Stimulated activated CD4-positive, alpha-beta T cell treated with anti-CD3 and anti-CD28 coated beads, Interleukin-4, amount 100 ng/mL, for 1 hour (primary cell): ENCODE data around the gene ANKRD44.
"Not testable (repeated sequence)": the region's sequence is repeated elsewhere in the genome, so short reads cannot be mapped to it uniquely, and the experiment has no call there.

ENCODE experiments used
- DNase-seq: peaks from one replicate; pipeline ENCODE4 v3.0.0-alpha.2; 2020

The ANKRD44 gene

DNA sequence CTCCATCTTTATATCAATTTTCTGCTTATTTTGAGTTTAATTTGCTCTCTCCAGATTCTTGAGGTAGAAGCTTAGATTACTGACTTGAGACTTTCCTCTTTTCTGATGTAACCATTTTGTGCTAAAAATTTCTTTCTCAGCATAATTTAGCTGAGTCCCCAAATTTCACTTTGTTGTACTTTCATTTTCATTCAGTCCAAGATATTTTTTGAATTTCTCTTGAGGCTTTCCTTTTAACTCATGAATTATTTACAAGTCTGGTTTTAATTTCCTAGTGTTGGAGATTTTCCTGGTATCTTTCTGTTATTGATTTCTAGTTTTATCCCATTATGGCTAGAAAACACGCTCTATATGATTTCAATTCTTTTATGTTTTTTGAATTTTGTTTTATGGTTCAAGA, 239.4 kb downstream of the ANKRD44 start:
- no peak for DNase-seq

DNA sequence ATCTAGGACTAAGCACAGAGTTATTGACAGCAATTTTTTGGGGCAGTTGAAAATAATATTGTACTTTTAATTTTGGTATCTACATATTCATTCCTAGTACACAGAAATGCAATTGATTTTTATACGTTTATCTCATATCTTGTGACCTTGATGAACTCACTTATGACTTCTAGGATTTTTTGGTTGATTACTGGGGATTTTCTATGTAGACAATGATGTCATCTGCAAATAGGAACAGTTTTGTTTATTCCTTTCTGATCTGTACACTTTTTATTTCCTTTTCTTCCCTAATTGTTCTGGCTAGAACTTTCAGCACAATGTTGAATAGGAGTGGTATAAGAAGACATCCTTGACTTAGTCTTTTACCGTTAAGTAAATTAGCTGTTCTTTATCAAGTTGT, 240.6 kb downstream of the ANKRD44 start:
- no peak for DNase-seq

DNA sequence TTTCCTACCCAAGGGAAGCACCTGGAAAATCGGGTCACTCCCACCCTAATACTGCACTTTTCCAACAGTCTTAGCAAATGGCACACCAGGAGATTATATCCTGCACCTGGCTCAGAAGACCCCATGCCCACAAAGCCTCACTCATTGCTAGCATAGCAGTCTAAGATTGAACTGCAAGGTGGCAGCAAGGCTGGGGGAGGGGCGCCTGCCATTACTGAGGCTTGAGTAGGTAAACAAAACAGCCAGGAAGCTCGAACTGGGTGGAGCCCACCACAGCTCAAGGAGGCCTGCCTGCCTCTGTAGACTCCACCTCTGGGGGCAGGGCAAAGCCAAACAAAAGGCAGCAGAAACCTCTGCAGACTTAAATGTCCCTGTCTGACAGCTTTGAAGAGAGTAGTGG, 248.0 kb downstream of the ANKRD44 start:
- not testable (repeated sequence) for DNase-seq

DNA sequence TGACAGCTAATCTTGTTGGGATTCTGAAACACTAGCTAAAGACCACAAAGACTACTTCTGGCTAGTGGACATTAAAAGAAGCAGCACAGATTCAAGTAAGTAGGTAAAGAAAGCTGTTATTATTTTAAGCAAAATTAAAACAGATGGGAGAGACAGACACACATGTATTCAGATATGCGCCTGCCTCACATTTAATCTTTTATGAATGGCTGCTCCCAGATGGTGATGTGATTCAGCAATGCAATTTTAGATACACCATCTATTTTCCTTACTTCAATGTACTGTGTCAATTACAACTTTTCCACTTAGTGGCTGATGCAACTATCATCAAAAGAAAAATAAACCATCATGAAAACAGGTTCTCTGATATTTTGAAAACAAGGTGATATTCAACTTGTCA, 251.1 kb downstream of the ANKRD44 start:
- DNase-seq, result no peak

DNA sequence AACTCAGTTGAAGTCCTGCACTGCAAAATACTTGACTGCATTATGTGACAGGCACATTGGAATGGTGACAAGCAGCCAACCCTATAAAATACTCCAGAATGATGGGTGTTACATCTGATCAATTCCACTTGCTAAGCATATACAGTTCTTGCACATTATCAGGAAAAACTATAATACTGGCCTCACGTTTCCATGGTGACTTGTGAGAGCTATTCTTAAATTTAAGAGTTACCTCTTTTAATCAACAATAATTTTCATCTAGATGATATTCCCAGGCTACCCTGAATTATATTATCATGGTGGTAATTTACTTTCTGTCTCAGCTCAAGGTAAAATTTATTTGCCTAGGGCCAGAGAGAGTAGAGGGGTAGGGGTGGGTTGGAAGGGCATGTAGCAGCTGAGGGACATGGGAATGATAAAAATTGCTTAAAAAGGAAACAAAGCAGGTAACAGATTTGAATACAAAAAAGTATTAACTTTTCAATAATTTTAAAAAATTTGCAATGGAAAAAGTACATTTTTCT, 251.7 kb downstream of the ANKRD44 start:
- no peak for DNase-seq

DNA sequence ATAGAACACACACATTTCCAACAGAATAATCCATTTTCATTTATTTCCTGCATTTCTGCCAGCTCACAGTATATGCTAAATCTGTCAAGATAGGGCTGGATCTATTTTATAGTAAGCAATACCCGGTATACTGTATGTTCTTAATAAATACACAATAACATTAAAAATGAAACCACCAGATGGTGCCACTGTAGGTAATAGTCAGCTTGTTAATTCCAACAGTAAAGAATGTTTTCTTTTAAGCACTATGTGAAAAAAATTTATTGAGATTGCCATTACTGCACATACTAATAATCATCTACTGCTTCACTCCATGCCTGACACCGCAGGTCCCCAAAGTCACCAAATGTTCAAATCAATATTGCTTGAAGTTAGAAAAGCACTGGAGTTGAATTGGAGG, 252.6 kb downstream of the ANKRD44 start:
- DNase-seq, result no peak

DNA sequence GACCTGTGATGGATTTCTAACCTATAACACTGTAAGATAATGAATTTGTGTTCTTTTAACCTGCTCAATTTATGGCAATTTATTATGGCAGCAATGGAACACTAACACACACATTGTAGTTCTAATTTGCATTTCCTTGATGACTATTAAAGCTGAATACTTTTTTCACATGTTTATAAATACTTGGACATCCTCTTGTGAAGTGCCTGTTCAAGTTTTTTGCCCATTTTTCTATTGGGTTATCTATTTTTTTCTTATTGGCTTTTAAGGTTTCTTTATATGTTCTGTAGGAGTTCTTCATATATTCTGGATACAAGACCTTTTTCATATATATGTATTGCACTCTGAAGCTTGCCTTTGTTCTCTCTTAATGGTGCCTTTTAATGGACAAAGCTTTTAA, 255.5 kb downstream of the ANKRD44 start:
- no peak for DNase-seq

DNA sequence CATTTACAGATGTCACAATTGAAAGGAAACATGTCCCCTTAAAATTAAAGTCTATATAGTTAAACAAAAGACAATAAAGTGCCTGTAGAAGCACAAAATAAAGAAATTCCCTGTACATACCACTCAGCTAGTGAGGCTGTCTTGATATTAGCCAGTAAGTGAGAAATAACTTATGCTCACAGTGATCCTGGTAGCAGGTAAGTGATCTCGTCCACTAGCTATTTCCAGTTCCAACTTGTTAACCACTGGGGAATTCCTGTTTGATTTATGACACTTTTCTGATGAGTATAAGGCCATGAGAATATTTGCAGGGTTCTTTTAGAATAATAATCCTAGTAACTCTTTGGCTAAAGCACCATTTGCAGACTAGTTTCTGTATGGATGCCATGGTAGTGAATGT, 256.1 kb downstream of the ANKRD44 start:
- no peak for DNase-seq

DNA sequence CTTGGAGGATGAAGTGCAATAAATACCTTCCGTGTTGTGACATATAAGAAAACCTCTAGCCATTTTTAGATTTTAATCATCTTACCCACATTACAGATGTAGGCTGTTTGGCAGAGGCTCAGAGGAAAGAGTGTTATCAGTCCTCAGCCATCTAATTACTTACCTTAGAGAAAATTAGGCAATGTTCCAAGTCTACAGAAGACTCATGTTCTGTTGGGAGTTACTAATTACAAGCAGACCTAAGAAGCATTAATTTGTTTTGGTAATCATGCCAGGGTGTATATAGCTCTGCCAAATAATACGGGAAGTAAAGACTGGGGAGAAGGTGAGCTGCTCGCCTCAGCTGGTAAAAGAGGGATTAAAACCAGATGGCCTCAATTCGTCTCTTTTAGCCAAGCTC, 258.2 kb downstream of the ANKRD44 start:
- DNase-seq, result no peak

DNA sequence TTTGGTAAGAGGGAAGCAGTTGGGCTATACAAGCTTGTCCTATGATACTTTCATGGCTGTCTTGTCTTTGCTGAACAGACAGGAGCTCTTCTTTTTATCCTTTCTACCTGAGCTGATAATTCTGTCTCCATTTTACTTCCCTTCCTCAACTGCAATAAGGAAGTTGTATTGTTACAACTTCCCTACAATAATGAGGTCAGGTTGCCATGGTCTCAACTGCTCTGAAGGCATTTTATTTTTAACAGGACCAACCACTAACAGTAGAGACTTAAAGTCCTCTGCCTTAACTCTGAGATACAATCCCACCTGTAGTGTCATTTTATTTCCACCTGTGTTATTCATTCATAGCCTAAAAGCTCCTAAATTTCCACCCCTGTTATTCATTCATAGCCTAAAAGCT, 265.5 kb downstream of the ANKRD44 start:
- no peak for DNase-seq

DNA sequence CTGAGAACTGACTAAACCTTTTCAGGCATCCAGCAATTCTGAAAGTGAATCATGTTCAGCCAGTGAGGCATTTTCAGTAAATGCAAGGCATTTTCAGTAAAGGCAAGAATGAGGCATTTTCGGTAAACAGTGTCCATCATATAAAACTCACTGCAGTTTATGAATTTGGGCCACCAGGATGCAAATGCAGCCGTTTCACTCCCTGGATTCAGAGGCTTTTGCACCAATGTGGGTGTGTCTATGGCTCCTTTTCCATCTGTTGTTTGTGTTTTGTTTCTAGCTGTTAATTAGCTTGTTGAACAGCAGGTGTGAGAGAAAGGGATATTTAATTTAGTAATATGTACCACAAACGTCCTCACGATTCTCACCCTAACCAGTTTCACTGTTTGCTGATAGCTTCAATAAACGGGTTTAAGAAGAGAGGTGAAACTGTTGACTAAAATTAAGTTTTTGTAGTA, 267.8 kb downstream of the ANKRD44 start:
- DNase-seq, result no peak

DNA sequence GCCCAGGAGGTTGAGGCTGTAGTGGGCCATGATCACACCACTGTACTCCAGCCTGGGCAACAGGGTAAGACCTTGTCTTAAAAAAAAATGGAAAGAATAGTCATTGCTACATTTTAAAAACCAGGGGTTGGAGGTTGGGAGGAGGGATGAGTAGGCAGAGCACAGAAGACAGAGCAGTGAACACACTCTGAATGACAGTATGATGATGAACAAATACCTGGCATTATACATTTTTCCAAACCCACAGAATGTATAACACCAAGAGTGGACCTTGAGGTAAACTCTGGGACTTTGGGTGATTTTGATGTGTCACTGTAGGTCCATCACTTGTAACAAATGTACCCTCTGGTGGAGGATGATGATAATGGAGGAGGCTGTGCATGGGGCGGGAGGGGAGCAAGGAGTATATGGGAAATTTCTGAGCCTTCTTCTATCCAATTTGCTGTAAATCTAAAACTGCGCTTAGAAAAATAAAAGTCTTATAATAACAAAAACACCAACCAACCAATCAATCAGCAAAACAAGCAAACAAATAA, 272.6 kb downstream of the ANKRD44 start:
- DNase-seq, result no peak

DNA sequence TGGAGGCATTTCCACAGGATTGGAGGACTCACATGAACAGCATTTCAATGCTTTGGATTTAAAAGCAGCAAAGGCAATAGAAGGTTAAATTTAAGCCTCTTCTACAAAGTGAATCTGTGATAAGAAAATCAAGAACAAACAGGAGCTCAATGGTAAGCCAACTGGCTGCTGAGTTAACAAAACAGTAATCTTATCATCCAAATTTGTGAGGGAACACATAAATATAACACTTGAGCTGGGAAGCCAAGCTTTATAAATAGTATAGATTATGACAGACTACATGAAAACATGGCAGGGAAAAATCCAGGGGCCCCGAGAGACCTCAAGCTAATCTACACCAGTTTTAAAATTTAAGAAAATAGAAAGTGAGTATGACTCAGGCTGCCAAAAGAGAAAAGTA, 275.6 kb downstream of the ANKRD44 start:
- DNase-seq, result no peak

DNA sequence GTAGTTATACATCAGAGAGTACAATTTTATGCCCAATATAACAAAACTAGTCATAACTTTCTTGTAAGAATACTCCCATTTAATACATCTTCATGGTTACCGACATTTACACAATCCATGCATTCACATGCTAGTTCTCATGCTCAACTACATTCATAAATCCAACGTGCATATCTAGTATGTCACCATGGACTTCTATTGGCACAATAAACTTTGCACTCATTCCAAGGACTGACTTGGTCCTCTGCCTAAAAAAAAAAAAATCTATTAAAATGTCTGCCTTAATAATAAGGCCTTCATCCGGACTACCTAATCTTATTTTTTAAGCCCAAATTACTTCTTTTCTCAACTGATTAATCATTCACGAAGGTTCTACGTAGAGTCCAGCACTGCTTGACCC, 276.3 kb downstream of the ANKRD44 start:
- no peak for DNase-seq

DNA sequence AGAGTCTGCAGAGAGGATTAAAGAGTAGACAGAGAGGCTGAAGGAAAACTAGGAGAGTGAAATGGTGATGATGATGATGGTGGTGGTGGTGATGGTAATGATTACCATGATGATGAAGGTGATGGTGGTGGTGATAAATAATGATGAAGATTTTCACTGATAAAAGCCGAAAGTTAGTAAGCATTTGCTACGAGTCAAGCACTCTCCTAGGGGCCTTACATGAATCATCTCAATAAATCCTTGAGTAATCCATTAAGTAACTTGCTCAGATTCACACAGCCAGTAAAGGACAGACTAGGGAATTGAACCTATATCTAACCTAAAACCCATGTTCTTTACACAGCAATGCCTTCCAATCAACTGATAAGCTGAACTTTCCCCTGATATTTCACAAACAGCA, 277.4 kb downstream of the ANKRD44 start:
- DNase-seq, result no peak

DNA sequence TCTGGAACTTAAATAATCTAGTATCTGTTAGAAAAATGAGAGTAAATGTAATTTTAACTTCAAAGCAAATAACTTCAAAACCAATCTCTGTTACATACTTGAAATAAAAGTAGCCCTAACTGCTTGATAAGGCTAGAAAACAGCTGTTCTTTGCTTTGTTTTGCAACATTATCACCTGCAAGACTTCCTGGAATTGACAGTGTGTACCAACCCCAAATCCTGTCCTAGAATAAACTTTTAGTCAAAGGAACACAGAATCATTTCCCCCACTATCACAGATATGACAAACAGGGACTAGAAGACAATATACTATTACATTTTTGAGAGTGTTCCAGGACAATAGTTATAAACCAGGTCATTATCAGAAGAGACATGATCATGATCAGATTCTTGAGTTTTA, 278.8 kb downstream of the ANKRD44 start:
- DNase-seq, result no peak

DNA sequence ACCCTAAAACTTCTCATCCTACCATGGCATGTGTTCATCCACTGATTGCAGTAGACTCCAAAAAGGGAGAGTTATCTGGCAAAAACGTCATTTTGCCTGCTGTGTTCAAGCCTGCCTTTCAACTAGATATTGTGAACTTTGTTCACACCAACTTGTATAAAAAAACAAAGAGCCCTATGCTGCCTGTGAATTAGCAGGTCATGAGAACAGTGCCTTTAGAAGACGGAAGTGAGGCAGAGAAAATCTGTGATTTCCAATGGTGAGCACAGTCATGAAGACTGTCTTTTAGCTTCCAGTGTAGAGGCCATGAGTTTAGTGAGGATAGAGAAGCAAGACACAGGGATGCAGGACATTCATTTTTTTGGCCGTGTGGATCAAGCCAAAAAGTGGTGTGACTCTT, 280.5 kb downstream of the ANKRD44 start:
- no peak for DNase-seq

DNA sequence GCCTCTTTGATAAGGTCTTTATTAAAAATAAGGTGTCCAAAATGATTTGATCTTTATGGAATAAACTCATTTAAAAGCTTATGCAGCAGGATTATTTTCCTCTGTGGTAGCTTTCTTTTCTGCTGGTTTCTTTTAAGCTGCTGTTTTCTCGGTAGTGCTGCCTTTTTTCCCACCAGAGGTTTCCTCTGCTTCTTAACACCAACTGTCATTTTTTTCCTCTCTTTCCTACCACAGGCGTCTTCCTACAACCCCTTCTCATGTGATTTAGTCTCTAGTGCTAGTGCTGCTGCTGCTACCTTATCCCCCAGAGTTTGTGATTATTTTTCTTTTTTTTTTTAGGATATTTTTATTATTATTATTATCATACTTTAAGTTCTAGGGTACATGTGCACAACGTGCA, 281.9 kb downstream of the ANKRD44 start:
- no peak for DNase-seq

DNA sequence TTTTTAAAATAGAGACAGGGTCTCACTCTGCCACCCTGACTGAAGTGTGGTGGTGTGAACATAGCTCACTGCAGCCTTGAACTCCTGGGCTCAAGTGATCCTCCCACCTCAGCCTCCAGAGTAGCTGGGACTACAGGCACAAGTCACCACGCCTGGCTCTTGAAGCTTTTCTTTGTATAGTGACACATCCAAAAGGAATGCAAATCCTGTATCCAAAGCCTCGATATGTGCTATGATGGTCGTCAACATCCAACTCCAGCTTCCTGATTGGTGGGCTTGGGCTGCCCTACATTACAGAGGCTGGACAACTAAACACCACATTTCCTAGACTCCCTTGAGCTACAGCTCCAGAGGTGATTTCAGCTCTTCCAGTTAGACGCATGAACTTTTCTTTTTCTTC, 282.4 kb downstream of the ANKRD44 start:
- no peak for DNase-seq

DNA sequence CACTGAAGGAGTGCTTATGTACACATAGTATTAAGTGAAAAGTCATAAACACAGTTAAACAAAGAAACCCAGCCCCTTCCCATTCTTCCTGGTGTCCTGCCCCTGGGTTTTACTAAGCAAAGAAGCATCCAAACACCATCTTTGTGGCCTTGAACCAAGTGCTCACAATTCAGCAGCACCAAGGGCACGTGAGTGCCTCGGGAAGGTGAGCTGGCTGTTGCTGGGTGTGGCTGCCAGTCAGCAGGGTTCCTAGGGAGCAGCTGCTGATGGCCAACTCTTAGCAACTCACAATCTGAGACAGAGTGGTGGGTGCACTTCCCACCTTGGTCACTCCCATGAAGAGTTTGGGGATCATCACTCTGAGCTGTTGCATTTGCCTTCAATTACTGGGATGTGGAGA, 286.4 kb downstream of the ANKRD44 start:
- no peak for DNase-seq

DNA sequence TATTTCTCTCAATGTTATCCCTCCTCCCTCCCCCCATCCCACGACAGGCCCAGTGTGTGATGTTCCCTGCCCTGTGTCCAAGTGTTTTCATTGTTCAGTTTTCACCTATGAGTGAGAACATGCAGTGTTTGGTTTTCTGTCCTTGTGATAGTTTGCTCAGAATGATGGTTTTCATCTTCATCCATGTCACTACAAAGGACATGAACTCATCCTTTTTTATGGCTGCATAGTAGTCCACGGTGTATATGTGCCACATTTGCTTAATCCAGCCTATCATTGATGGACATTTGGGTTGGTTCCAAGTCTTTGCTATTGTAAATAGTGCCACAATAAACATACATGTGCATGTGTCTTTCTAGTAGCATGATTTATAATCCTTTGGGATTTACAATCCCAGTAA, 289.7 kb downstream of the ANKRD44 start:
- DNase-seq, result not testable (repeated sequence)

DNA sequence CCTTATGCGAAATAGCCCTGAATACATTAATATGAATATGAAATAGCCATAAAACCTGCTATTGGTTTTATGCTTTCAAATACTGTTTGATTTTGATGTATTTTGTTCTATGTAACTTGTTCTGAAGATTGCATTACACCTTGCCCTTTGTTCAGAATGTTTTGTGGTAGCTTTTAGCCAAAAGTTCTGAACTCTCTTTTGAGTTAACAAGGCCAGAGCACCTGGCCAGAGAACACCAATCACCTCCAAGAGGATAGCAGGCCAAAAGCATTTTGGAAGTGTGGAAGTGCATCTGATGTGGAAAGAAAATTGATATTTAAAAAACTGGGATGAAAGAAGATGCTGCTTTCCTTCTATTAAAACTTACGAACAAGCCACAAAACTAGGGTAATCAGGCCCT, 297.5 kb downstream of the ANKRD44 start:
- DNase-seq, result no peak

DNA sequence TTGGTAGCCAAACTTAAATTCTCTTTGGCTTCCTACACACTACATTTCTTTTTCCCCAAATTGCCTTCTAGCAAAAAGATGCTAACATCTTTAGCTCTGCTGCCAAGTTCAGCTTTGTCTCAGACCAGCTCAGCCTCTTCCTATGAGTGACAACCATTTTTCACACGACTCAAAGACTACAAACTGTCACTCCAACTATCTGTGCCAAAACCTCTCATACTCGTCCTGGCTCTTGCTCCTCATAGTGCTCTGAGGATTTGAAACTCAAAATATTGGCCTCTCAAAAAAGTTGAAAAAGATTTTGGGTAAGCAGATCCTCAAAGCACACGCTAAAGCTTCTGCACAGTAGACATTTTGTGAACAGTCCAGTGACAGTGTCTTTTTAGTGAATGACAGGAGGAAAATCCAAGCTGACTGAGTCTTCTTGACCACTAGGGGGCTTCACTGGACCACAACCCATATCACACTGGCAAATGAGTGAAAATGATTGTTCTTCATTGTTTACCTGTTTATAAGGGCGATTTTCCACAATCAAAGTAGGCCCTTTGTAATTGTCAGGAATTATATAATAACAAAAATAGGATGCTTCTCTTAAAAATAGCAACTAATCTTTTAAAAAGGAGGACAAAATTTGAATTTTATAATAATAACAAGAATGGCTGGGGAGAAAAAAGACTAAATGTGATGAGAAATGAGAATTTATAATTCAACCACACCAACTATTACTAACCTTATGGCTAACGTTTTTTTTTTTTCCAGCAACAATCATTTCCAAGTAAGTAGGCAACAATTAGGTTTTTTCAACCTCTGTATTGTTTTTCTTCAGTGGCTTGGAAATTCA, 298.6 kb downstream of the ANKRD44 start:
- DNase-seq, result no peak

DNA sequence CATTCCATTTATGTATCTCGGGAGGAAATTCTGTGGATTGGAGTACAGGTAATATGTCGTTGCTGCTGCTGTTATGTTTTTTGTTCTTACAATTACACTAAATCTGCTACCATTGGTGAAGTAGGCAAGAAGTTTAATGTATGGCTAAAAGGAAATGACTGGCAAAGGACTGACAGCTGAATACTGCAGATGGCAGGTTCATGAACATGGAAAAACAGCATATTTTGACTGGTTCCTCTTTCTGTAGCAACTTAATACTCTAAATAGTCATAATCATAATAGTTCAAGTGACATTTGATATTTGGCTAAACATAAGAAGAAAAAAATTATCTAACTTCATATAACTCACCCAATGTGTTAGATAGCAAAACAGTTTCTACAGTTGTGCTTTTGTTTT, 299.6 kb downstream of the ANKRD44 start:
- DNase-seq, result no peak
